ENCODE measurements around the gene ATP5MK. TPM values are rescaled to one million over a fixed set of nuclear protein-coding genes. Genes with fewer than 3 reads are reported as not detected.

ATP5MK gene
- total RNA-seq, 1 donor from 2014 or later = 334 TPM

Other genes with a start within 250 kb of the ATP5MK start
- 77.2 and 78.3 TPM in 2 replicates for gene NT5C2, start 203.2 kb downstream of the ATP5MK start, total RNA-seq
- gene RPEL1, start 150.6 kb downstream of the ATP5MK start, total RNA-seq = not detected in 2 replicates
- gene INA, start 119.3 kb downstream of the ATP5MK start, total RNA-seq = 0.54 and 0.64 TPM in 2 replicates
- gene PCGF6, start 45.3 kb downstream of the ATP5MK start, total RNA-seq = 12.7 and 13.3 TPM in 2 replicates
- gene TAF5, start 28.5 kb downstream of the ATP5MK start, total RNA-seq = 8.5 and 9.9 TPM in 2 replicates
- gene PDCD11, start 151 bp upstream of the ATP5MK start, total RNA-seq = 61.4 and 61.8 TPM in 2 replicates
- gene CALHM2, start 55.9 kb upstream of the ATP5MK start, total RNA-seq = 67.2 and 67.3 TPM in 2 replicates
- gene CALHM1, start 62.4 kb upstream of the ATP5MK start, total RNA-seq = 0.17 and 0.25 TPM in 2 replicates
- gene CALHM3, start 82.8 kb upstream of the ATP5MK start, total RNA-seq = 0.20 TPM in 1 of 2 replicates, not detected in the other
- gene NEURL1, start 97.2 kb upstream of the ATP5MK start, total RNA-seq = 2.2 and 2.3 TPM in 2 replicates